Astrocyte (in vitro differentiated cells and primary cell): Measurements from ENCODE around the gene POU3F2. TPM values are rescaled to one million over a fixed set of nuclear protein-coding genes. Genes with fewer than 3 reads are reported as not detected.

ENCODE experiments used
- DNase-seq: peaks from one replicate; pipeline ENCODE4 v3.0.0-alpha.2; 2010; ENCODE audit warnings: low read depth
- FAIRE-seq: peaks from 2 replicates; lab custom pipeline; 2011; peaks lifted over from hg19 to GRCh38; lab: Jason Lieb, UNC
- H2AFZ ChIP-seq: 2 replicates; pipeline ENCODE4 v1.6.0; 2012; ENCODE audit warnings: low read depth, low read length, inconsistent platforms
- H3K27ac ChIP-seq: 2 replicates; pipeline ENCODE4 v1.5.1; 2011; ENCODE audit warnings: low read depth, low read length, inconsistent platforms
- H3K27me3 ChIP-seq: 2 replicates; pipeline ENCODE4 v1.6.0; 2011; ENCODE audit warnings: low read length, inconsistent platforms; ENCODE audit not compliant: insufficient read depth
- H3K36me3 ChIP-seq: 2 replicates; pipeline ENCODE4 v1.5.1; 2011; ENCODE audit warnings: low read length, inconsistent platforms; ENCODE audit not compliant: insufficient read depth
- H3K4me1 ChIP-seq: 2 replicates; pipeline ENCODE4 v1.5.1; 2011; ENCODE audit warnings: low read length, inconsistent platforms; ENCODE audit not compliant: insufficient read depth
- H3K4me2 ChIP-seq: 2 replicates; pipeline ENCODE4 v1.6.0; 2012; ENCODE audit warnings: low read length, inconsistent platforms
- H3K4me3 ChIP-seq: 2 replicates; pipeline ENCODE4 v1.5.1; 2011; ENCODE audit warnings: low read depth, mild to moderate bottlenecking, low read length, inconsistent platforms; ENCODE audit not compliant: insufficient read depth
- H3K79me2 ChIP-seq: 2 replicates; pipeline ENCODE4 v1.6.0; 2012; ENCODE audit warnings: mild to moderate bottlenecking, low read length, inconsistent platforms; ENCODE audit not compliant: insufficient read depth
- H3K9ac ChIP-seq: 2 replicates; pipeline ENCODE4 v1.6.0; 2012; ENCODE audit warnings: mild to moderate bottlenecking, low read length, inconsistent platforms
- H3K9me3 ChIP-seq: 2 replicates; pipeline ENCODE4 v1.5.1; 2012; ENCODE audit warnings: low read depth, mild to moderate bottlenecking, low read length, inconsistent platforms; ENCODE audit not compliant: insufficient read depth
- H4K20me1 ChIP-seq: 2 replicates; pipeline ENCODE4 v1.6.0; 2012; ENCODE audit warnings: low read length, inconsistent platforms; ENCODE audit not compliant: insufficient read depth
- H3K27ac Mint-ChIP-seq: one replicate; pipeline ENCODE4 v1.8.0; 2021; ENCODE audit warnings: mild to moderate bottlenecking, mixed read lengths; ENCODE audit not compliant: unreplicated experiment
- H3K27me3 Mint-ChIP-seq: one replicate; pipeline ENCODE4 v1.8.0; 2021; ENCODE audit warnings: low read depth, mixed read lengths; ENCODE audit not compliant: unreplicated experiment
- H3K36me3 Mint-ChIP-seq: one replicate; pipeline ENCODE4 v1.8.0; 2021; ENCODE audit warnings: low read depth, mixed read lengths; ENCODE audit not compliant: unreplicated experiment
- H3K4me1 Mint-ChIP-seq: one replicate; pipeline ENCODE4 v1.8.0; 2021; ENCODE audit warnings: low read depth, mixed read lengths; ENCODE audit not compliant: unreplicated experiment
- H3K4me3 Mint-ChIP-seq: one replicate; pipeline ENCODE4 v1.8.0; 2021; ENCODE audit warnings: mild to moderate bottlenecking, moderate library complexity, mixed read lengths; ENCODE audit not compliant: unreplicated experiment
- H3K9me3 Mint-ChIP-seq: one replicate; pipeline ENCODE4 v1.8.0; 2021; ENCODE audit warnings: mild to moderate bottlenecking, mixed read lengths; ENCODE audit not compliant: unreplicated experiment
- CTCF ChIP-seq: IDR thresholded peaks from 2 replicates; pipeline ENCODE4 v1.5.1; 2011; ENCODE audit warnings: low read depth, mild to moderate bottlenecking, inconsistent platforms, low read length, moderate library complexity; ENCODE audit not compliant: insufficient read depth
- EZH2 ChIP-seq: IDR thresholded peaks from 2 replicates; pipeline ENCODE4 v1.6.1; 2012; ENCODE audit warnings: mild to moderate bottlenecking, low read length, inconsistent platforms; ENCODE audit not compliant: insufficient read depth
- total RNA-seq: library from RNA; stranded (reverse); gene quantifications from 2 replicates; pipeline ENCODE4 v1.2.1, GENCODE V29; 2021

POU3F2 gene
- total RNA-seq, 1 donor from 2014 or later: 2.1 TPM

- H3K27me3 Mint-ChIP-seq: peaks cover 45% of the 10 kb centered on the region
- no peaks in the 10 kb centered on the region for H3K36me3 Mint-ChIP-seq
- H3K9me3 Mint-ChIP-seq: no peaks in the 10 kb centered on the region
- H3K36me3 ChIP-seq: no peaks in the 10 kb centered on the region
- H3K4me3 Mint-ChIP-seq: no peak overlapping the region
- no peak overlapping the region for H3K27ac Mint-ChIP-seq
- H3K27me3 ChIP-seq: peaks cover 35% of the 10 kb centered on the region
- no peak overlapping the region for H3K4me3 ChIP-seq
- no peaks in the 10 kb centered on the region for H3K9me3 ChIP-seq
- H3K27ac ChIP-seq: no peak overlapping the region
- H3K79me2 ChIP-seq: peaks cover 4% of the 10 kb centered on the region
- H3K4me2 ChIP-seq: no peak overlapping the region
- no peaks in the 10 kb centered on the region for H4K20me1 ChIP-seq
- DNase-seq: no peak
- H3K4me1 ChIP-seq: peaks cover 7% of the 10 kb centered on the region
- no peak for FAIRE-seq
- no peak overlapping the region for H3K9ac ChIP-seq
- peaks cover 5% of the 10 kb centered on the region for H3K4me1 Mint-ChIP-seq
- no peak overlapping the region for H2AFZ ChIP-seq
- TF ChIP-seq EZH2: no peak
- TF ChIP-seq CTCF: no peak
These were observed 14.3 kb downstream of the POU3F2 start for GRCh38 chr6:98848539-98849242.

- Mint-ChIP-seq H3K4me3 (no peak overlapping the region), H3K27me3 (no peaks in the 10 kb centered on the region), H3K4me1 (no peaks in the 10 kb centered on the region), H3K36me3 (peaks cover 3% of the 10 kb centered on the region), H3K27ac (no peak overlapping the region), H3K9me3 (no peaks in the 10 kb centered on the region)
- H3K9ac ChIP-seq: no peak overlapping the region
- FAIRE-seq: no peak
- no peaks in the 10 kb centered on the region for H3K36me3 ChIP-seq
- H3K27me3 ChIP-seq: no peaks in the 10 kb centered on the region
- no peak overlapping the region for H3K4me2 ChIP-seq
- H2AFZ ChIP-seq: no peak overlapping the region
- H3K79me2 ChIP-seq: no peaks in the 10 kb centered on the region
- H4K20me1 ChIP-seq: no peaks in the 10 kb centered on the region
- H3K4me3 ChIP-seq: no peak overlapping the region
- TF ChIP-seq CTCF (no peak), EZH2 (no peak)
- no peak overlapping the region for H3K27ac ChIP-seq
- no peaks in the 10 kb centered on the region for H3K9me3 ChIP-seq
- no peak for DNase-seq
- H3K4me1 ChIP-seq: no peaks in the 10 kb centered on the region
These were observed 30.1 kb downstream of the POU3F2 start for GRCh38 chr6:98864497-98864896.

GRCh38 chr6:98871057-98871456 lies 36.7 kb downstream of the POU3F2 start:
- Mint-ChIP-seq H3K36me3 (peaks cover 7% of the 10 kb centered on the region), H3K27ac (no peak overlapping the region), H3K27me3 (no peaks in the 10 kb centered on the region), H3K4me1 (no peaks in the 10 kb centered on the region), H3K9me3 (peaks cover 2% of the 10 kb centered on the region), H3K4me3 (no peak overlapping the region)
- H3K27ac ChIP-seq: no peak overlapping the region
- DNase-seq: peak; percentile 23
- no peak overlapping the region for H3K4me2 ChIP-seq
- H3K79me2 ChIP-seq: no peaks in the 10 kb centered on the region
- H3K36me3 ChIP-seq: no peaks in the 10 kb centered on the region
- H3K4me3 ChIP-seq: no peak overlapping the region
- FAIRE-seq: no peak
- no peak overlapping the region for H3K9ac ChIP-seq
- H3K4me1 ChIP-seq: no peaks in the 10 kb centered on the region
- H3K9me3 ChIP-seq: no peaks in the 10 kb centered on the region
- no peaks in the 10 kb centered on the region for H3K27me3 ChIP-seq
- H2AFZ ChIP-seq: no peak overlapping the region
- H4K20me1 ChIP-seq: no peaks in the 10 kb centered on the region
- TF ChIP-seq CTCF (no peak), EZH2 (no peak)
